T-cell (primary cell): Measurements from ENCODE around the gene ZDHHC14. TPM values are rescaled to one million over a fixed set of nuclear protein-coding genes. Genes with fewer than 3 reads are reported as not detected.
A peak's percentile ranks its signal among the peaks of the same experiment; 100 is the strongest.
"Not testable (repeated sequence)": the region's sequence is repeated elsewhere in the genome, so short reads cannot be mapped to it uniquely, and the experiment has no call there.

ENCODE experiments used
- ATAC-seq, 4 experiments: fragments of 200-7000 bp in 3 of 4; fragments of 150-1000 bp in 1 of 4; cut with Tn5 transposase; replicated peaks in 1 of 4; 1 replicate in 3 of 4; 2 replicates in 1 of 4; pipeline ENCODE4 v1.10.0; 2021; ENCODE audit warnings: moderate library complexity in 3 of 4, mild to moderate bottlenecking in 2 of 4, moderate number of reproducible peaks in 1 of 4
- CTCF ChIA-PET, 2 donors: fragments of 300-600 bp; sonication (Branson Sonifier 250); formaldehyde crosslinking; loops; one replicate each; lab custom pipeline; 2022; ENCODE audit warnings: antibody characterized with exemption in 2 of 2; lab: Charles Lee
- POLR2A ChIA-PET, 2 donors: fragments of 300-600 bp; sonication (Branson Sonifier 250); formaldehyde crosslinking; loops; one replicate each; lab custom pipeline; 2022; ENCODE audit warnings: antibody characterized with exemption in 2 of 2; lab: Charles Lee
- DNase-seq, 35 experiments: peaks; one replicate each; pipeline versions ENCODE4 v3.0.0 to v3.0.0-alpha.2; 2013 to 2023
- H3K27ac ChIP-seq: one replicate; pipeline ENCODE4 v1.5.1; 2013; ENCODE audit warnings: low read length
- H3K27me3 ChIP-seq, 2 experiments: replicated peaks in 1 of 2; 1 replicate in 1 of 2; 2 replicates in 1 of 2; pipeline versions ENCODE4 v1.6.1 to v1.7.0; 2013; ENCODE audit warnings: low read length in 1 of 2, mixed read lengths in 1 of 2; ENCODE audit not compliant: control insufficient read depth in 2 of 2, insufficient read depth in 2 of 2; ENCODE audit errors: extremely low read depth in 1 of 2
- H3K36me3 ChIP-seq, 2 donors: 1 replicate in 1 of 2; 2 replicates in 1 of 2; pipeline versions ENCODE4 v1.6.1 to v1.7.0; 2013; ENCODE audit warnings: low read length in 1 of 2; ENCODE audit not compliant: control insufficient read depth in 2 of 2, insufficient read depth in 1 of 2; ENCODE audit errors: extremely low read depth in 1 of 2
- H3K4me1 ChIP-seq, 2 experiments: 1 replicate in 1 of 2; 2 replicates in 1 of 2; pipeline versions ENCODE4 v1.6.1 to v1.7.0; 2013; ENCODE audit warnings: low read length in 2 of 2, mixed read lengths in 1 of 2; ENCODE audit not compliant: insufficient read depth in 2 of 2, control insufficient read depth in 1 of 2; ENCODE audit errors: extremely low read depth in 1 of 2
- H3K4me3 ChIP-seq, 2 donors: 1 replicate in 1 of 2; 2 replicates in 1 of 2; pipeline versions ENCODE4 v1.5.1 to v1.7.0; 2013; ENCODE audit warnings: mild to moderate bottlenecking in 2 of 2, low read length in 1 of 2, moderate library complexity in 1 of 2; ENCODE audit not compliant: control insufficient read depth in 1 of 2; ENCODE audit errors: extremely low read depth in 1 of 2
- H3K9me3 ChIP-seq: 2 replicates; pipeline ENCODE4 v1.7.0; 2013
- H3K27ac Mint-ChIP-seq, 2 donors: one replicate each; pipeline ENCODE4 v1.8.0; 2020 to 2021; ENCODE audit warnings: mild to moderate bottlenecking in 2 of 2, mixed read lengths in 2 of 2
- H3K27me3 Mint-ChIP-seq, 2 donors: one replicate each; pipeline ENCODE4 v1.8.0; 2021 to 2022; ENCODE audit warnings: mixed read lengths in 2 of 2
- H3K36me3 Mint-ChIP-seq: one replicate; pipeline ENCODE4 v1.8.0; 2021; ENCODE audit warnings: mixed read lengths
- H3K4me1 Mint-ChIP-seq, 3 donors: one replicate each; pipeline ENCODE4 v1.8.0; 2020 to 2022; ENCODE audit warnings: mixed read lengths in 3 of 3, mild to moderate bottlenecking in 1 of 3
- H3K4me3 Mint-ChIP-seq, 3 donors: one replicate each; pipeline ENCODE4 v1.8.0; 2020 to 2022; ENCODE audit warnings: mild to moderate bottlenecking in 3 of 3, mixed read lengths in 3 of 3, moderate library complexity in 3 of 3
- H3K9me3 Mint-ChIP-seq, 3 donors: one replicate each; pipeline ENCODE4 v1.8.0; 2020 to 2022; ENCODE audit warnings: mixed read lengths in 3 of 3
- WGBS: methylation state at CpG from one replicate; pipeline ENCODE4 v1.1.5; 2013; ENCODE audit warnings: missing lambda C conversion rate; ENCODE audit not compliant: insufficient coverage; 5-methylcytosine and 5-hydroxymethylcytosine counted together
- total RNA-seq, 35 experiments: library from RNA in 6 of 35; stranded (reverse) in 6 of 35; fragments of 120-200 nt in 1 of 35; gene quantifications; one replicate each; pipeline versions ENCODE4 v1.2.1 to v1.2.4 and lab custom pipeline; 2013 to 2026

Gene ZDHHC14
- 1 to 10 TPM; 2.1 to 3.7 (median 2.6) TPM for total RNA-seq
- 2.5 TPM for total RNA-seq (2013)
- total RNA-seq (lab: John Stamatoyannopoulos, UW), result 1.6 to 7.5 (median 4.5) reads per million in 29 experiments

DNA sequence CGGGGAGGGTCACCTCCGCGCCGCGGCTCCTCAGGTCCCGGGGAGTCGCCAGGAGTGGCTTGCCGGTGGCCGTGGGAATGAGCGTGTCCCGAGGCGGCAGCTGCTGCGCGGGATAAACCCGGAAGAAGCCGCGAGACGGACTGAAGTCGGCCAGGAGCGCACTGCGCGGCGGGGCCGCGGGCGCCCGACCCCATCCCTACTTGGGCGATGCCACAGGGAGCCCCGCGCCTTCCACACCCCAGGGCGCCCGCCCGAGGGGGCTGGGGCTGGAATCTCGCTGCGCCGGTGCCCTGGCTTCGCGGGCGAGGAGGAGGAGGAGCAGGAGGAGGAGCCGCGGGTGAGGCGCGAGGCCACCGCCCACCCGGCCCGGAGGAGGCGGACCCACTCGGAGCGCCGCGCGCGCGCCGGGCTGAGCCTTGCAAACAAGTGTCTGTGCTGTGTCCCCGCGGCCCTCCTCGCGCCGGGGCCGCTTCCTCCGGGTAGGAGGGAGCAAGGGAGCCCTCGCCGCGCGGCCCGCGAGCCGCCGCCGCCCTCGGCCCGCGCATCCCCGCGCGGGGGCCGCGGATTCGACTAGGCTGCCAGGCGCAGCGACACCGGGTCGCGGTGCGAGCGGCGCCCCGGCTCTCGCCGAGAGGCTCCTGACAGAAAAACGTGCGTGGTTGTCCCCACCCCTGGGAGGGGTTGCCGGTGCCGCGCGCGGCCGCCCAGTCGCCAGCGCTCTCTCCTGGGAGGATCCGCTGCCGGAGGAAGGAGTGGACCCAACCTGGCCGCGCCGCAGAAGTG is at the start of gene ZDHHC14:
Gene ZDHHC14 (plus strand): TSS at position 412 of the 783 bp plus-strand sequence.
- no peaks in the 10 kb centered on the region for H3K9me3 ChIP-seq
- ChIA-PET POLR2A (no interaction called here), CTCF (no interaction called here)
- ATAC-seq (peak; percentile 81 to 85 (median 84)), DNase-seq (peak; percentile 75 to 92 (median 85))
- Mint-ChIP-seq H3K36me3 (no peaks in the 10 kb centered on the region), H3K4me3 (peak within 1 kb of the TSS; percentile 84 to 89 (median 86)), H3K4me1 (peaks cover 24 to 27% (median 26%) of the 10 kb centered on the region in 3 donors), H3K27ac (peak within 1 kb of the TSS; percentile 57 to 74), H3K27me3 (peaks cover 0 to 5% of the 10 kb centered on the region in 2 donors), H3K9me3 (no peaks in the 10 kb centered on the region)
- peak within 1 kb of the TSS; percentile 88 to 94 for H3K4me3 ChIP-seq
- H3K27me3 ChIP-seq, result peaks cover 0 to 6% of the 10 kb centered on the region in 2 experiments
- H3K4me1 ChIP-seq, result peaks cover 7 to 16% of the 10 kb centered on the region in 2 experiments
- no peaks in the 10 kb centered on the region for H3K36me3 ChIP-seq
- WGBS, result under 1% methylated on average over 106 of the region's 106 CpGs
- peak within 1 kb of the TSS; percentile 59 for H3K27ac ChIP-seq

DNA sequence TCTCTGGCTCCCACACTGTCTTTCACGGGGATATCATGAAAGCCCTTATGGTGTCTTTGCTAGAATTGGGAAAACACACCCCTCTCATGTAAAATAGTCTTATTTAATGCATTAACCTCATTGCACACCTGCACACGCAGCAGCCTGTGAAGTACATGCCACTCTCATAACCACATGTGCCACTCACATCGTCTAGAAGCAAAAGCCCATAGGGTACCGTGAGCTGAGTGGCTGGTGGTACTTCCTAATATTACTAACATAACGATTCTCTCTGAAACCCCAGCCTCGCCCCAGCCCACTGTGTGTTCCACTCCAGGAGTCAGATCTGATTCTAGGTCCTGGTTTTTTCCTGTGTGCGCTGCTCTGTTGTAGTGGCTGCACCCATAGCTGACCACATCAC is 48.2 kb upstream of the ZDHHC14 start:
- Histone ChIP-seq H3K4me3 (no peak overlapping the region), H3K36me3 (no peaks in the 10 kb centered on the region), H3K9me3 (no peaks in the 10 kb centered on the region), H3K27ac (no peak overlapping the region), H3K27me3 (peaks cover 2 to 18% of the 10 kb centered on the region in 2 experiments), H3K4me1 (no peaks in the 10 kb centered on the region)
- POLR2A ChIA-PET, result no interaction called here
- ATAC-seq (no peak), DNase-seq (no peak)
- Mint-ChIP-seq H3K9me3 (no peaks in the 10 kb centered on the region), H3K4me1 (peaks cover 0 to 6% (median 0%) of the 10 kb centered on the region in 3 donors), H3K4me3 (no peak overlapping the region), H3K36me3 (no peaks in the 10 kb centered on the region), H3K27me3 (peaks cover 29 to 41% of the 10 kb centered on the region in 2 donors), H3K27ac (no peak overlapping the region)
- CTCF ChIA-PET, result interaction anchor here in 1 of 2 donors (0.5 kb wide), 1 partner anchor 178 kb away, joined by 4 read pairs; no protein-coding TSS in a partner anchor
- 70% methylated on average over 6 of the region's 7 CpGs for WGBS

DNA sequence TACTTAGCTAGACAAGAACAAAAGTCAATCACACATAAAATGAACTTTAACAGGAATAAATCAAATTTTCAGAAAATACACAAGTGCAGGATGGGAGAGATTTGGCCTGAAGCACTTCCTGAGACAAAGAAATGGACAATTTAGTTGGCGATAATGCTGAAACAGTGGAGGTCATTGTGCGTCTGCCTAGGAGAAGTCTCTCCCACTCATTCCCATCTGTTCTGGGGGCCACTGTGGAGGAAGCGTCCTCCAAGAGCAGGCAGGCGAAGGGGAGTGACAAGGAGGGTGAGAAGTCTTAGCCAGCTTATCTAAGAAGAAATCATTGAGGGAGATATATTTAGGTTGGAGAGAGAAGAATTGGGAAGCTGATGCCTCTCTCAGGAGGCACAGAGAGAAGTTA is 47.5 kb upstream of the ZDHHC14 start:
- Histone ChIP-seq H3K27me3 (peaks cover 2 to 25% of the 10 kb centered on the region in 2 experiments), H3K4me1 (no peaks in the 10 kb centered on the region), H3K36me3 (no peaks in the 10 kb centered on the region), H3K4me3 (no peak overlapping the region), H3K9me3 (no peaks in the 10 kb centered on the region), H3K27ac (no peak overlapping the region)
- no peaks in the 10 kb centered on the region for H3K9me3 Mint-ChIP-seq
- CTCF ChIA-PET, result interaction anchor here (0.5 kb wide), 2 partner anchors 179 to 1885 kb away, joined by 4 read pairs; no protein-coding TSS in a partner anchor
- DNase-seq, result no peak
- POLR2A ChIA-PET, result interaction anchor here (0.5 to 0.6 kb wide), 2 partner anchors 587 to 1491 kb away, joined by 3 to 9 read pairs; no protein-coding TSS in a partner anchor
- no peaks in the 10 kb centered on the region for H3K36me3 Mint-ChIP-seq
- peak overlapping the region in 1 of 2 donors; percentile 5 for H3K27ac Mint-ChIP-seq
- no peak overlapping the region for H3K4me3 Mint-ChIP-seq
- ATAC-seq, result no peak
- peaks cover 0 to 6% (median 0%) of the 10 kb centered on the region in 3 donors for H3K4me1 Mint-ChIP-seq
- H3K27me3 Mint-ChIP-seq, result peaks cover 26 to 43% of the 10 kb centered on the region in 2 donors
- no CpG with 5 or more reads among the region's 4 CpGs for WGBS

DNA sequence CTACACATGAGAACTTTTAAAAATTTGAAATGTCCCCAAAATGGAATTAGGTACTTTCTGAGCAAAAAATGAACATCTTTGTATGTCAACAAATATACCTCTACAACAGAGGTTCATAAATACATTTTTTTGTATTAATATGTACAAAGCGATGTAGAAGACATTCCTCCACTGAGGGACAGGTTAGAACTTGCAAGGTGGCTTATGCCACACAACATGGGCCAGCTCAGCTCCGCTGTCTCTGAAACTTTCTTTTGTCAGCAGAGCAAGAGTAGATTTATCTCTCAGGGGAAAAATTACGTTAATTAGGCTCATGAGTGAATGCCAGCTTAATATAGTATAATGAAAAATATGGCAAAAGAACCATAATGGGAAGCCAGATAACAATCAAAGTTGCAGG is 47.0 kb upstream of the ZDHHC14 start:
- DNase-seq, result no peak
- Mint-ChIP-seq H3K36me3 (no peaks in the 10 kb centered on the region), H3K4me3 (no peak overlapping the region), H3K4me1 (peaks cover 0 to 6% (median 0%) of the 10 kb centered on the region in 3 donors), H3K9me3 (no peaks in the 10 kb centered on the region), H3K27me3 (peaks cover 26 to 45% of the 10 kb centered on the region in 2 donors), H3K27ac (peak overlapping the region in 1 of 2 donors; percentile 5)
- no peak for ATAC-seq
- Histone ChIP-seq H3K36me3 (no peaks in the 10 kb centered on the region), H3K9me3 (no peaks in the 10 kb centered on the region), H3K4me1 (no peaks in the 10 kb centered on the region), H3K4me3 (no peak overlapping the region), H3K27me3 (peaks cover 2 to 26% of the 10 kb centered on the region in 2 experiments), H3K27ac (no peak overlapping the region)
- no CpG with 5 or more reads among the region's 3 CpGs for WGBS
- CTCF ChIA-PET, result interaction anchor here (0.5 to 1.0 kb wide), 7 partner anchors 17 to 1886 kb away, joined by 3 to 8 read pairs (median 8); no protein-coding TSS in a partner anchor
- POLR2A ChIA-PET, result interaction anchor here in 1 of 2 donors (0.7 kb wide), 1 partner anchor 13 kb away, joined by 11 read pairs; no protein-coding TSS in a partner anchor

DNA sequence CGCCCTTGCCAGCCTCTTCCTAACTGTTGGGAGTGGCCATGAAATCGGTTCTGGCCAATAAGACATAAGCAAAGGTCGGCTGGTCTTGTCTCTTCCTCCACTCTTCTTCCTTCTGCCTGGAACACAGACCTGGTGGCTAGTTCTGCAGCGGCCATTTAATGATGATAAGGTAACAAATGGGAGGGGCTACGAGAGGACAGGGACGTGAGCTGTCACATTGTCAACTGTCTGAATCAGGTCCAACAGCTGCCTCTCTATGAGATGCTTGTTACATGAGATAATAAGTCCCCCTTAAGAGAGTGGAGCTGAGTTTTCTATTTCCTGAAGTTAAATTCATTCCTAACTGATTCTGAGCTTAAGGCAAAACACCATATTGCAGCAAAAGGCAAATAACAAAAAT is 45.2 kb upstream of the ZDHHC14 start:
- no peak for DNase-seq
- Mint-ChIP-seq H3K9me3 (no peaks in the 10 kb centered on the region), H3K4me3 (no peak overlapping the region), H3K27me3 (peaks cover 31 to 50% of the 10 kb centered on the region in 2 donors), H3K36me3 (no peaks in the 10 kb centered on the region), H3K27ac (no peak overlapping the region), H3K4me1 (peaks cover 0 to 6% (median 0%) of the 10 kb centered on the region in 3 donors)
- ATAC-seq, result no peak
- Histone ChIP-seq H3K27me3 (peaks cover 0 to 37% of the 10 kb centered on the region in 2 experiments), H3K9me3 (no peaks in the 10 kb centered on the region), H3K4me1 (no peaks in the 10 kb centered on the region), H3K36me3 (no peaks in the 10 kb centered on the region), H3K4me3 (no peak overlapping the region), H3K27ac (no peak overlapping the region)
- ChIA-PET POLR2A (no interaction called here), CTCF (no interaction called here)
- WGBS, result 71% methylated on average over 1 of the region's 6 CpGs

DNA sequence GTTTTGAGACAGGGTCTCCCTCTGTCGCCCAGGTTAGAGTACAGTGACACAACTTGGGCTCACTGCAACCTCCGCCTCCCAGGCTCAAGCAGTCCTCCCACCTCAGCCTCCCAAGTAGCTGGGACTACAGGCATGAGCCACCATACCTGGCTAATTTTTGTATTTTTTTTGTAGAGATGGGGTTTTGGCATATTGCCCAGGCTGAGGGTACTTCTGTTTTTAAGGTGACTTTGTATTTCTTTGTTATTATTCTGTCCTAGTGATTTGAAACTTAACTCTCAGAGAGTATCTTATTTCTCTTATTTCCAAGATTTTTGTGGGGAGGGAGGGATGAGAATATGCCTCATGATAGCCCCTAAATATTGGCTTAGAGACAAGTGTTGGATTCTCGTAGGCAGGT is 43.7 kb upstream of the ZDHHC14 start:
- peaks cover 38 to 63% of the 10 kb centered on the region in 2 donors for H3K27me3 Mint-ChIP-seq
- H3K27ac ChIP-seq, H3K9me3 Mint-ChIP-seq, H3K9me3 ChIP-seq, DNase-seq, H3K36me3 ChIP-seq, POLR2A ChIA-PET, H3K4me1 Mint-ChIP-seq, H3K27ac Mint-ChIP-seq, CTCF ChIA-PET, H3K4me3 ChIP-seq, ATAC-seq, H3K36me3 Mint-ChIP-seq, H3K4me3 Mint-ChIP-seq, H3K4me1 ChIP-seq: not testable (repeated sequence)
- no CpG with 5 or more reads among the region's 3 CpGs for WGBS
- peaks cover 0 to 37% of the 10 kb centered on the region in 2 experiments for H3K27me3 ChIP-seq
